Neutrophil (primary cell): ENCODE results near the gene EFCAB14.
"Not testable (repeated sequence)": the region's sequence is repeated elsewhere in the genome, so short reads cannot be mapped to it uniquely, and the experiment has no call there.

Source experiments
- H3K27ac ChIP-seq: fragments of 200-600 bp; sonication (generic); 2 replicates; pipeline ENCODE4 v1.5.1; 2016; ENCODE audit warnings: mild to moderate bottlenecking, moderate library complexity
- H3K27me3 ChIP-seq: fragments of 200-600 bp; sonication (generic); 2 replicates; pipeline ENCODE4 v1.6.0; 2016; ENCODE audit warnings: mild to moderate bottlenecking
- H3K36me3 ChIP-seq: fragments of 200-600 bp; sonication (generic); 2 replicates; pipeline ENCODE4 v1.5.1; 2017
- H3K4me1 ChIP-seq, 2 experiments: fragments of 200-600 bp in 1 of 2; sonication (generic) in 1 of 2; 1 replicate in 1 of 2; 2 replicates in 1 of 2; pipeline versions ENCODE4 v1.5.1 to v1.6.1; 2013 to 2016; ENCODE audit warnings: low read depth in 1 of 2, low read length in 1 of 2, mild to moderate bottlenecking in 1 of 2, moderate library complexity in 1 of 2; ENCODE audit not compliant: control insufficient read depth in 1 of 2, insufficient read depth in 1 of 2
- H3K4me3 ChIP-seq, 2 experiments: fragments of 200-600 bp in 1 of 2; sonication (generic) in 1 of 2; 1 replicate in 1 of 2; 2 replicates in 1 of 2; pipeline ENCODE4 v1.5.1; 2013 to 2016; ENCODE audit warnings: low read depth in 1 of 2, low read length in 1 of 2, mild to moderate bottlenecking in 1 of 2, moderate library complexity in 1 of 2
- H3K9me3 ChIP-seq: fragments of 200-600 bp; sonication (generic); 2 replicates; pipeline ENCODE4 v1.5.1; 2016
- CTCF ChIP-seq: fragments of 200-600 bp; sonication (generic); IDR thresholded peaks from 2 replicates; pipeline ENCODE4 v1.5.1; 2016; ENCODE audit warnings: antibody characterized with exemption

EFCAB14 gene

GRCh38 chr1:46703927-46704641, 14.8 kb downstream of the EFCAB14 start:
- H3K27me3 ChIP-seq = no peaks in the 10 kb centered on the region
- no peak overlapping the region for H3K4me3 ChIP-seq
- H3K36me3 ChIP-seq = peaks cover 74% of the 10 kb centered on the region
- no peak overlapping the region for H3K27ac ChIP-seq
- no peaks in the 10 kb centered on the region for H3K9me3 ChIP-seq
- peaks cover 5 to 13% of the 10 kb centered on the region in 2 experiments for H3K4me1 ChIP-seq
- no peak for TF ChIP-seq CTCF

- peak overlapping the region; percentile 53 for H3K27ac ChIP-seq
- peaks cover 5 to 13% of the 10 kb centered on the region in 2 experiments for H3K4me1 ChIP-seq
- no peak for TF ChIP-seq CTCF
- peaks cover 58% of the 10 kb centered on the region for H3K36me3 ChIP-seq
- no peak overlapping the region for H3K4me3 ChIP-seq
- H3K27me3 ChIP-seq = no peaks in the 10 kb centered on the region
- H3K9me3 ChIP-seq = no peaks in the 10 kb centered on the region
These were observed 19.2 kb downstream of the EFCAB14 start for GRCh38 chr1:46699666-46700065.

GRCh38 chr1:46697053-46697452, 21.9 kb downstream of the EFCAB14 start:
- Histone ChIP-seq H3K9me3 (no peaks in the 10 kb centered on the region), H3K27me3 (no peaks in the 10 kb centered on the region), H3K36me3 (peaks cover 43% of the 10 kb centered on the region), H3K4me1 (peaks cover 5 to 13% of the 10 kb centered on the region in 2 experiments), H3K4me3 (no peak overlapping the region), H3K27ac (no peak overlapping the region)
- TF ChIP-seq CTCF = no peak

- not testable (repeated sequence) for H3K27me3 ChIP-seq, H3K4me3 ChIP-seq, H3K9me3 ChIP-seq, H3K27ac ChIP-seq, H3K4me1 ChIP-seq
- H3K36me3 ChIP-seq = peaks cover 57% of the 10 kb centered on the region
These were observed 24.2 kb downstream of the EFCAB14 start for GRCh38 chr1:46694676-46695075.

- Histone ChIP-seq H3K36me3 (peaks cover 73% of the 10 kb centered on the region), H3K4me3 (no peak overlapping the region), H3K27ac (no peak overlapping the region), H3K4me1 (no peaks in the 10 kb centered on the region), H3K9me3 (no peaks in the 10 kb centered on the region), H3K27me3 (no peaks in the 10 kb centered on the region)
- no peak for TF ChIP-seq CTCF
These were observed 25.8 kb downstream of the EFCAB14 start for GRCh38 chr1:46692811-46693770.
